Esophagus squamous epithelium (tissue), 4 donors: ENCODE results near the gene SOX6.

Experiments
- CTCF ChIP-seq, 6 experiments: fragments of 450-650 bp in 4 of 6; fragments of 200-600 bp in 2 of 6; sonication (generic) in 2 of 6; IDR thresholded peaks; one replicate each; pipeline ENCODE4 v1.5.1; 2016 to 2019; ENCODE audit warnings: antibody characterized with exemption in 6 of 6, mild to moderate bottlenecking in 4 of 6, moderate library complexity in 4 of 6
- POLR2A ChIP-seq, 4 donors: fragments of 450-650 bp; IDR thresholded peaks; one replicate each; pipeline ENCODE4 v1.6.1; 2017; ENCODE audit warnings: antibody characterized with exemption in 4 of 4, mild to moderate bottlenecking in 4 of 4, moderate library complexity in 3 of 4

- TF ChIP-seq POLR2A (IDR thresholded peaks at IDR 0.05) (no peak), CTCF (IDR thresholded peaks at IDR 0.05) (no peak)
Observed at GRCh38 chr11:16295592-16295991, 60.8 kb downstream of the SOX6 start.
